HuH-7.5 (cell line): Measurements from ENCODE around the gene ZNRF4.

Experiments used
- DNase-seq: peaks from one replicate; pipeline ENCODE4 v3.0.0; 2011; ENCODE audit warnings: low spot score

The ZNRF4 gene

GRCh38 chr19:5440299-5440698, 14.9 kb upstream of the ZNRF4 start:
- DNase-seq = no peak

- no peak for DNase-seq
Observed at GRCh38 chr19:5443723-5444122, 11.5 kb upstream of the ZNRF4 start.

- no peak for DNase-seq
Observed at GRCh38 chr19:5444431-5444830, 10.8 kb upstream of the ZNRF4 start.

- DNase-seq = no peak
Observed at GRCh38 chr19:5445071-5445470, 10.1 kb upstream of the ZNRF4 start.

- DNase-seq = no peak
Observed at GRCh38 chr19:5445561-5446055, 9.6 kb upstream of the ZNRF4 start.

GRCh38 chr19:5447700-5448311, 7.4 kb upstream of the ZNRF4 start:
- no peak for DNase-seq

GRCh38 chr19:5448374-5448773, 6.8 kb upstream of the ZNRF4 start:
- DNase-seq = no peak

- DNase-seq = no peak
Observed at GRCh38 chr19:5450482-5451126, 4.6 kb upstream of the ZNRF4 start.

- no peak for DNase-seq
Observed at GRCh38 chr19:5451494-5451893, 3.7 kb upstream of the ZNRF4 start.

- DNase-seq = no peak
Observed at GRCh38 chr19:5452594-5453565, 2.3 kb upstream of the ZNRF4 start.

- no peak for DNase-seq
Observed at GRCh38 chr19:5454743-5455142, 474 bp upstream of the ZNRF4 start.

- DNase-seq = no peak
Observed at GRCh38 chr19:5456130-5456840, 1.1 kb downstream of the ZNRF4 start.

- no peak for DNase-seq
Observed at GRCh38 chr19:5456841-5457200, 1.6 kb downstream of the ZNRF4 start.

- DNase-seq = no peak
Observed at GRCh38 chr19:5457709-5458108, 2.5 kb downstream of the ZNRF4 start.

- no peak for DNase-seq
Observed at GRCh38 chr19:5458420-5458819, 3.2 kb downstream of the ZNRF4 start.

GRCh38 chr19:5459360-5459759, 4.1 kb downstream of the ZNRF4 start:
- no peak for DNase-seq

- DNase-seq = no peak
Observed at GRCh38 chr19:5460748-5461147, 5.5 kb downstream of the ZNRF4 start.

GRCh38 chr19:5463959-5464358, 8.7 kb downstream of the ZNRF4 start:
- DNase-seq = peak; percentile 60

GRCh38 chr19:5466072-5466471, 10.9 kb downstream of the ZNRF4 start:
- DNase-seq = no peak

- DNase-seq = no peak
Observed at GRCh38 chr19:5466814-5467291, 11.6 kb downstream of the ZNRF4 start.

- peak; percentile 64 for DNase-seq
Observed at GRCh38 chr19:5470264-5470671, 15.1 kb downstream of the ZNRF4 start.

- DNase-seq = no peak
Observed at GRCh38 chr19:5472286-5472685, 17.1 kb downstream of the ZNRF4 start.
